ENCODE measurements around the gene NISCH.

- TF ChIP-seq CTCF (IDR thresholded peaks at IDR 0.05; ENCODE audit: control extremely low read depth in 1 of 3, insufficient read depth in 1 of 3, low read depth in 1 of 3, low read length in 3 of 3): no peak
- no peak for TF ChIP-seq HDAC2 (IDR thresholded peaks at IDR 0.05; ENCODE audit: borderline replicate concordance in 1 of 2, low read depth in 2 of 2, low read length in 2 of 2)
- no peak for TF ChIP-seq CREB1 (IDR thresholded peaks at IDR 0.05)
- TF ChIP-seq YY1 (IDR thresholded peaks at IDR 0.05; ENCODE audit: low read depth, low read length): no peak
- no peak for TF ChIP-seq CHD2 (IDR thresholded peaks at IDR 0.05; ENCODE audit: low read length)
- TF ChIP-seq RFX5 (IDR thresholded peaks at IDR 0.05; ENCODE audit: borderline replicate concordance, low read depth, low read length): no peak
- no peak for TF ChIP-seq TAF1 (IDR thresholded peaks at IDR 0.05; ENCODE audit: low read depth, low read length)
- no peak for TF ChIP-seq POLR2A (IDR thresholded peaks at IDR 0.05; ENCODE audit: control extremely low read depth in 1 of 2, low read depth in 2 of 2, low read length in 2 of 2)
- no peak for TF ChIP-seq ATF3 (IDR thresholded peaks at IDR 0.05; ENCODE audit: insufficient read depth, low read depth, low read length)
- no peak for TF ChIP-seq GABPA (IDR thresholded peaks at IDR 0.05; ENCODE audit: borderline replicate concordance, insufficient read depth, low read length)
- no peak for TF ChIP-seq MAX (IDR thresholded peaks at IDR 0.05)
- no peak for TF ChIP-seq GTF2F1 (IDR thresholded peaks at IDR 0.05; ENCODE audit: borderline replicate concordance, low read depth, low read length)
- TF ChIP-seq JUND (IDR thresholded peaks at IDR 0.05; ENCODE audit: low read length): no peak
Measured at GRCh38 chr3:52469001-52469400, 13.6 kb downstream of the NISCH start.

Data from H1 (cell line).